Stimulated activated CD4-positive, alpha-beta T cell treated with anti-CD3 and anti-CD28 coated beads, Interleukin-1b, Interleukin-23, amount 100 ng/mL, for 4 hours (primary cell): ENCODE results near the gene TRUB2.
A peak's percentile ranks its signal among the peaks of the same experiment; 100 is the strongest.
"Not testable (repeated sequence)": the region's sequence is repeated elsewhere in the genome, so short reads cannot be mapped to it uniquely, and the experiment has no call there.

Experiments used
- DNase-seq, 2 donors: peaks; one replicate each; pipeline ENCODE4 v3.0.0-alpha.2; 2020; ENCODE audit warnings: low read depth in 2 of 2

Gene TRUB2

DNA sequence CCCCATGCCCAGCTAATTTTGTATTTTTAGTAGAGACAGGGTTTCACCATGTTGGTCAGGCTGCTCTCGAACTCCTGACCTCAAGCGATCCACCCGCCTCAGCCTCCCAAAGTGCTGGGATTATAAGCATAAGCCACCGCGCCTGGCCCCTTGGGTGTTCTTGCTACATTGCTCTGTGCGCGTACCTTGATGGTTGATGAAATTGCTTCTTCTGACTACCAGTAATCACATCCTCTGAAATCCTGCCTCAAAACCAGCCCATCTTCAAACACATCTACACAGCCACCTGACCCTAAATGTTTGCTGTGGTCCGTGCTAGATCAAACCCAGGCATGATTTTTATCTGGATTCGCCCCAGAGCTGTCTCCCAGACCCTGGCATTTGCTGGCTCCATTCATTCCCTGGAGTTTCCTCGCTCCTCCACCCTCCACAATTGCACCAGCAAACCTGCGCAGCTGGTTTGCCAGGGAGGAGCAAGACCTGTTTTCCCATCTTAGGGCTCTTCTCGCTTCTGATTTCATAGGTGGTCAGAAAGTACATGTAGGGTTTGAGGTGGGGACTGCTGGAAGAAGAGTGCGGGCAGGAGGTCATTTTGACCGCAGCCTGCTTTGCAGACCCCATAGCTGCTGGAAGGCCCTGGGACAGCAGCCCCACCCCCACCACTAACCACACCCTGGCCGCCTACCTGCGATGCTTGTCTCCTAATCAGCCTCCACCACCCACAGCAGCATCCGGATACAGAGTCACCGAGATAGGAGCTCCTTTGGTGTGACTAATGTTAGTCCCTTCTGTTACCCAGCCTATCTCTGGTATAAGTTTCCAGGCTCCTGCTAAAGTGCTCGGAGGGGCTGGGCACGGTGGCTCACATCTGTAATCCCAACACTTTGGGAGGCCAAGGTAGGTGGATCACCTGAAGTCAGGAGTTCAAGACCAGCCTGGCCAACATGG is 23.4 kb downstream of the TRUB2 start:
- no peak for DNase-seq

DNA sequence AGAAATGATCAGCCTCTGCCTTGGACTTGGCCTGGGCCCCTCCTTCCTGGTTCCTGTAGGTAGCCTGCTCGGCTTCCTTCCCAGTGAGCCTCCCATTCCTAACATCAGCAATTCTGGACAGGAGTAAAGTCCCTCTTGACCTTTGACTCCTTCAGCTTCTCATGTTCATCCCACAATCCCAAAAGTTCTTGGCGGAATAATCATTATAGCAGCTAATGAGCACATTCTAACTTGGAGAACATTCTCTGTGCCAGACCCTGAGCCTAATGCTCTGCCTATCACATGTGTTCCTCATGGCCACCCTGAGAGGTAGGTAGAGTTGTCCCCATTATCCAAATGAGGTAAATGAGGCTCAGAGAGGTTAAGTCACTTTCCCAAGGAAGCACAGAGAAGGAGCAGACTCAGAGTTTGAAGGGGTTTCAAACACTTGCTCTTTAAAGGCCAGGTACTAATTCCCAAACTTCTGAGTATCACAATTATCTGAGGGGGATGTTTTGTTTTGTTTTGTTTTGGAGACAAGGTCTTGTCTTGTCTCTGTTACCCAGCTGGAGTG is 24.9 kb downstream of the TRUB2 start:
- DNase-seq: no peak

DNA sequence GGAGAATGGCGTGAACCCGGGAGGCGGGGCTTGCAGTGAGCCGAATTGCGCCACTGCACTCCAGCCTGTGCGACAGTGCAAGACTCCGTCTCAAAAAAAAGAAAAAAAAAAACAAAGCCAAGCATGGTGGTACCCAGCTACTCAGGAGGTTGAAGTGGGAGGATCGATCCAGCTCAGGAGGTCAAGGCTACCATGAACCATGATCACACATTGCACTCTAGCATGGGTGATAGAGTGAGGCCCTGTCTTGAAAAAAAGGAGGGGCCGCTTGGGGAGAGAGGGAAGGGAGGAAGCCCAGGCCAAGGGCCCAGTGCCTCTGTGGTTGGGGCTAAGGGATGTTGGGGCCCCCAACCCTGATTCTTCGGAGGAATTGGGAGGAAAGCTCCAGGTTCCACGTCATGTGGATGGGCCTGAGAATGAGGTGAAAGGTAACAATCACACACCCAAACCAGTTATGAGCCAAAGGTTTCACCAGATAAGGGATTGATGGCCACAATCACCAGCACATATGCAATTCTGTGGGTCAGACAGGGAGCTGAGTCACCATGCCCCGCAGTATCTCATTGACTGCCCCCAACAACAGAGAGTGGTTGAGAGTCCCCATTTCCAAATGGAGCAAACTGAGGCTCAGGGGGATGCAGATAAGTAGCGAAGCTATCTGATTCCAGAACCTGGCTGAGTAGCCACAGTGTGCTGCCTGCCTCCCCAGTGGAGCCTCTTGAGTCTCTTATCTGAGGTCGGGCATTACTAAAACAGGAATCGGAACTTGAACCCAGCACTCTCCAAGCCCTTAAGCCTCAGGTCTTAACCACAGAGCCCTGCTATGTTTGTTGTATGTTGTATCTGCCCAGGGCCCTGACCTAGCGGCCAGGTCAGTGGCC is 25.7 kb downstream of the TRUB2 start:
- DNase-seq: no peak

DNA sequence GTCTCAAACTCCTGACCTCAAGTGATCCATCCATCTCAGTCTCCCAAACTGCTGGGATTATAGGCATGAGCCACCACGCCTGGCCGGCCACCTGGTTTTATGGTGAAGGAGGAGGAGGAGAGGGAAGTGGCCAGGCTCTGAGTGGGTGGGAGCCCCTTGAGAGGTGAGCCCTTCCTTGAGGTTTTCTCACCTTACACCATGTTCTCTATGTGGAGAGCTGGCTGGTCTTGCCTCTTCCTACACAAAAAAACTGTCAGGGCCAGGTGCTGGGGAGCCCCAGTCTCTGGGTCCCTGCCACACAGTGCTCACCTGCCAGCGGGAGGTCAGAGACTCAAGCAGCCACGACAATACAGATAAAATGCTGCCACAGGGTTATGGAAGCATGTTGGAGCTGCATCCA is 28.1 kb downstream of the TRUB2 start:
- DNase-seq: no peak

DNA sequence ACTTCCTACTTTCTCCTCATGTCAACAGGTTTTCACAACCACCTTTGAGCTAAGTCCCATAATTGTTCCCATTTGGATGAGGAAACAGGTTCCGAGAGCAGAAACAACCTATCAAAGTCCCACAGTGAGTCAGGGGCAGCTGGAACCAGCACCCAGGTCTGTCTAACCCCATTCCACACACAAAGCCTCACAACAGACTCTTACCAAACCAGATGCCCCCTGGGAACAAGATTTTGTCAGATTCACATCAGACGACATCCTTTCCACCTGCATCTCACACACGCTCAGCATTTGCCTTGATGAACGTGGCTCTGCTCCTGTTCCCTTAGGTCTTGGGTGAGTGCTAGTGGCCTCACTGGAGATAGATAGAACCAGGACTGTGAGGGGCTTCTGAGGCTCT is 29.2 kb downstream of the TRUB2 start:
- DNase-seq: no peak

DNA sequence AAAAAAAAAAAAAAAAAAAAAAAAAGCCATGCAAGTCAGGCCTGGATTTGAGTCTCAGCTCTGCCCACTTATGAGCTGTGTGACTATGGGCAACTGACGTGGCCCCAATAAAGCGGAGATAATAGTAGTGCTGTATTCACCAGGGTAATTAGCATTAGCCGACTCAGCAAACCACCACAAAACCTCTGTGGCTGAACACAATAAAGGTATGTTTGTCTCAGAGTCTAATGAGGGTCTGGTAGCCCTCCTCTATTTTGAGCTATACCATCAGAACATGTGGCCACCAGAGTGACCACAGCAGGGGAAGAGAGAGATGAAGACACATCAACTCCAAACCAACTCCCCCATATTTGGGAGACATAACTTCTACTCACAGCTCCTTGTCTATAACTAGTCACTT is 30.2 kb downstream of the TRUB2 start:
- no peak for DNase-seq

DNA sequence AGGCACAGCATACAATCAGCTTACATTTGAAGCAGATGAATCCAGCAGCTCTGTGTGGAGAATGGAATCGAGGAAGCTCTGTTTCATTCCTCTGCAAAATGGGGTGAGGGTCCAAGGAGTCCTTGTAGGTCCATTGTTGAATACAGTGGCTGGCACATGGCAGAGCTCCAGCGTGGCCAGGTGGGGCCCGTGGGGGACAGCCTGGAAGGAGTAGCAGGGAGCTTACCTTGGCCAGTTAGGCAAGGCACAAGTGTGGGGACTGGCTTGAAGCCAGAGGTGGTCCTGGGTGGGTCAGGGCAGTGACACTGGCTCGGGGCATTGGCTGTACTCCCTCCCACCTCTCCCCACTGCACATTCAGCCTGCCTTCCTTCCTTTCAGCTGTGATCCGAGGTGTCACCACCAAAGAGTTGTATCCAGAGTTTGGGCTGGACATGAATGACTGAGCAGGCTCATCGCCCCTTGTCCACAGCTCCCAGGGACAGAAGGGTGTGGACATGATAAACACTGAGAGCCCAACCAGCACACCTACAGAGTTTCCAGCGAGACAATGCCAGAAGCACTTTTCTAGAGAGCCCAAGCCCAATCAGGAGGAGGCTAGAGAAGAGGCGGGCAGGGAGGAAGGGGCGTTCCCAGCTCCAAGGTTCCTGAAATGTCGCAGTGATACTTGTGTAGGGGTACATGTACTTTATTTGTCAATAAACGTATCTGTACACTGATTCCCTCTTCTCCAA is 33.8 kb downstream of the TRUB2 start:
- DNase-seq: no peak

DNA sequence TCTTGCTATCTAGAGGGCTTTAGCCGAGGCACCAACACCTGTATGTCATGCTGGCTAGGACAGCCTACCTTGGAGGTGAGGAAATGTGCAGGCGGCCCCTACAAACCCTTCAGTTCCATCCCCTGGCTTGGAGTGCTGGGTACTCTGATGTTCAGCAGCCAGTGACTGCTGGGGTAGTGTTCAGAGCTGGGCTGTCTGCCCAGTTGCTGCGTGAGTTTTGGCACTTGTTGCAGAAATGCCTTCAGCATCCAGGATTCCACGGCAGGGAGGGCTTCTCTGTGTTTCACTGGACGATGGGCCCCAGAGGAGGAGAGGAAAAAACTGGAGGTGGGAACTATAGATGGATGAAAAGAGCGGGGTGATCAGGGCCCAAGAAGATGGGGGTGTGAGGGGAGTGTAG is 35.8 kb downstream of the TRUB2 start:
- DNase-seq: no peak

DNA sequence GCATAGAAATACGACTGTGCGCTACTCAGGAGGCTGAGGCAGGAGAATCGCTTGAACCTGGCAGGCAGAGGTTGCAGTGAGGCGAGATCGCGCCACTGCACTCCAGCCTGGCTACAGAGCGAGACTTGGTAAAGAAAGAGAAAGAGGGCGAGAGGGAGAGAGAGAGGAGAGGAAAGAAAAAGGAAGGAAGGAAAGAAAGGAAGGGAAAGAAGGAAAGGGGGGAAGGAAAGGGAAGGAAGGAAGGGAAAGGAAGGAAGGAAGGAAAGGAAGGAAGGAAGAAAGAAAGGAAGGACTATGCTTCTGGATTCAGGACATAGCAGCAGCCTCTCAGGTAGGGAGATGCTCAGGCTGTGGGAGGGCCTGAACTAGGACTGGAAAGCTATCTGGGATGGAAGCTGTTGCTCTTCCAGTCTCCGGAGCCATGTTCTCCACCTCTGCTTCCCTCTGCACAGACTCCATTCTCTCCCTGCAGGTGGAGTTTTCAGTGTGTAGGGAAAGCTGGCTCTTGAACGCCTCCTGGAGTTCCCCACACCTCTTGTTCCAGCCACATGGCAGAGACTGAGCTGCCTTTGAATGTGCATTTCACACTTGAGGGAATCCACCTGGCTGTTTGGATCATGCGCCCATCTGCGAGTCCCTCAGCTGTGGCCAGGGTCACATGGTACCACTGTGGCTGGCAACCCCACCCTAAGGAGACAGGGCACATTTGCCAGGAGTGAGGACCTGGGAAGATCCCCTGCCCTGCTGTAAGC is 37.0 kb downstream of the TRUB2 start:
- no peak for DNase-seq

DNA sequence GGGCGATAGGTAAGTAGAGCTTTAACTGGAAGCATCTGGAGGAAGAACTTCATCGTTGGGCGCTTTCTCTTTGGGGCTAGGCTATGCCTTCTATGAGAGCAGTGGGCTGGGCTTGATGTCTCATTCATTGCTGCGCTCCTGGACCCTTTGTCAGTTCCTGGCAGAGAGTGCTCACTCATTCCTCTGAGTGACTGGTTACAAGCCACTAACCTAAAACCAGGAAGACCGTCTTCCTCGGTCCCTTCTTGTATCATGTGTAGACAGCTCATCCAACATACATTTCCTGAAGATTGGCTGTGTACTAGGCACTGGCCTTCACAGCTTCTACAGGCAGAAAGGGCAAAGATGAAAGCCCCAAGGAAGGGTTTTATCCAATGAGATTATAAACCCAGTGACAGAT is 39.7 kb downstream of the TRUB2 start:
- no peak for DNase-seq

DNA sequence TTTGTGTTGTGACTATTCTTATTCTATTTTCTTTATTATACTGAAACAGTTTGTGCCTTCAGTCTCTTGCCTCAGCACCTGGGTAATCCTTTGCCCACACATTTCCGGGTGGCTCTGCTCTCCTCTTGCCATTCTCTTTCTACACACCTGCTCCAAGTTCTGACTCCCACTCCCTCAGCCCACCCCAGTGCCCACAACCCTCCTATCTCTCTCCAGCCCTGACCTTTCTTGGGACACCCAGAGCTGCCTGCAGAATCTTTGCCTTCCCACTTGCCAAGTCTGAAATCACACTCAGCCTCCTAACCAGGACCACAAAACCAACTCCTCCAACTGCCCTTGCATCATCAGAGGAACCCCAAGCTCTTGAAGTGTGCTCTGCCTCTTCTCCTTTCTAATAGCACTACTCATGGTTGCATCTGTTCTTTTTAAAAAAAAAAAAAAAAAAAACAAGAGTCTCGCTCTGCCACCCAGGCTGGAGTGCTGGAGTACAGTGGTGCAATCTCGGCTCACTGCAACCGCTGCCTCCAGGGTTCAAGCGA is 42.1 kb downstream of the TRUB2 start:
- no peak for DNase-seq

DNA sequence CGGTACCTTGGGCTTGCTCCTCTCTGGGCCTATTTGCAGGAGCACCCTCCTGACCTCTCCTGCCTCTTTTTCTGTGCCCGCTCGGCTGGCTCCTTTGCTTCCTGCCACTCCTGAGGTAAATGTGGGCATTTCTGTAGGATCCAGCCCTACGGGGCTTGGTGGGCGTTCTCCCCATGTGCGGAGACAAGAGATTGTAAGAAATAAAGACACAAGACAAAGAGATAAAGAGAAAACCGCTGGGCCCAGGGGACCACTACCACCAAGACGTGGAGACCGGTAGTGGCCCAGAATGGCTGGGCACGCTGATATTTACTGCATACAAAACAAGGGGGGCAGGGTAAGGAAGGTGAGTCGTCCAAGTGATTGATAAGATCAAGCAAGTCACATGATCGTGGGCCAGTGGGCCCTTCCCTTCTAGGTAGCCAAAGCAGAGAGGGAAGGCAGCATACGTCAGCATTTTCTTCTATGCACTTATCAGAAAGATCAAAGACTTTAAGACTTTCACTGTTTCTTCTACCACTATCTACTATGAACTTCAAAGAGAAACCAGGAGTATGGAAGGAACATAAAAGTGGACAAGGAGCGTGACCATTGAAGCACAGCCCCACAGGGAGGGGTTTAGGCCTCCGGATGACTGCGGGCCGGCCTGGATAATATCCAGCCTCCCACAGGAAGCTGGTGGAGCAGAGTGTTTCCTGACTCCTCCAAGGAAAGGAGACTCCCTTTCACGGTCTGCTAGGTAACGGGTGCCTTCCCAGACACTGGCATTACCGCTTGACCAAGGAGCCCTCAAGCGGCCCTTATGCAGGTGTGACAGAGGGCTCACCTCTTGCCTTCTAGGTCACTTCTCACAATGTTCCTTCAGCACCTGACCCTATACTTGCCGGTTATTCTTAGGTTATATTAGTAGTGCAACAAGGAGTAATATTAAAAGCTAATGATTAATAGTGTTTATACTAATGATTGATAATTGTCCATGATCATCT is 42.9 kb downstream of the TRUB2 start:
- DNase-seq: not testable (repeated sequence)

DNA sequence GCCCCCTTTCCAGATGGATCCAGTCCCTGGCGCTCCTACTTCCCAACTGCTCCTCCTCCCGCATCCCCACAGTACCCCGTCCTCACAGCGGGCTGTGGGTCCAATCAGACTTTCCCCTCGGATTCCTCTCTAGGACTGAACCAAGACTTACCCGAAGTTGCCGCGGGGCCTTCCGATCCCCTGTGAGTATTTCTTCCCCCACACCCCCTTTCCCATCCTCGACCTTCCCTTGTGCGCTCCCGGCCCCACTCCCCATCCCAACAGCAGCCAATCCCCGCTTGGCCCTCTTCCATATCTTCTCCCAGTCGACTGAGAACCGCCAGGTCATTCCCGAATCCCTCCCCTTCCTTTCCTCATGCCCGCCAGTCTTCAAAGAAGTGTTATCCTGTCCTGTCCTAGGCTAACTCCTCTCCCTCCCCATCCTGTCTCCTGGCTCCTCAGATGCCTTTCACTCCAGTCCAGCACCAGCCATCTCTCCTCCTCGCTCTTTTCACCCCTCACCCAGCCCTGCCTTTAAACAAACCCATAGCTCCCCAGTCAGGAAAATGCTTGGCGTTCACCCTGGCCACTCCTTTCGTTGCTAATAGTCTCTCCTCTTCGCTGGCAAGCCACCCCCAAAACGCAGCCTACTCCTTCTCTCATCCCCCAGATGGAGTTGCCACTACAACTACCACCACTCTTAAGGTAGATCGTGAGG is 45.5 kb downstream of the TRUB2 start:
- no peak for DNase-seq

DNA sequence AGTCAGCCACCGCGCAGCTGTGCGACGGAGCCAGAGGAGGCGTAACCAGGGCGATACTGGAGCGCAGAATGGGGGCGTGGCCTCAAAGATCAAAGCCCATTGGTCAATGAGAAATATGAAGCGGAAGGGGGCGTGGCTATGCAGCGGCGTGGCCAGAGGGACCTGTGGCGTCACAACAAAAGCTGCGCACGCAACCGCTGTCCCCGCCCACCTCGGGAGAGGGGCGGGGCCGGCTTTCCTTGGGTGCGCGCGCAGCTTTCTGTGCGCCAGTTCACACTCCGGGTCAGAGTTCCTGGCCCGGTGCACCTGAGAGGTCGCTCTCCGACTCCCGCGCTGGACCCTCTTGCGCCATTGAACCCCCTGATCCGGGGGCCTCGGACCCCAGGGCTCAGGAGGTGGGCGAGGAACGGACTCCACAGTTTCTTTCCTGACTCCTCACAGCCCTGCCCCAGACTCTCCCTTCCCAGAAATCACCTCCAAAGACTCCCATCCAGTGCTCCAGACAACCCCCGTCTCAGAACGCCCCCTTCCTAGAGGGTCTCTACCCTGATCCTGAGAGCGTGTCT is 46.2 kb downstream of the TRUB2 start, which contains the start of gene SWI5:
Gene SWI5 (plus strand): TSS at position 269 of the 566 bp plus-strand sequence.
- peak; percentile 99 to 100 for DNase-seq

DNA sequence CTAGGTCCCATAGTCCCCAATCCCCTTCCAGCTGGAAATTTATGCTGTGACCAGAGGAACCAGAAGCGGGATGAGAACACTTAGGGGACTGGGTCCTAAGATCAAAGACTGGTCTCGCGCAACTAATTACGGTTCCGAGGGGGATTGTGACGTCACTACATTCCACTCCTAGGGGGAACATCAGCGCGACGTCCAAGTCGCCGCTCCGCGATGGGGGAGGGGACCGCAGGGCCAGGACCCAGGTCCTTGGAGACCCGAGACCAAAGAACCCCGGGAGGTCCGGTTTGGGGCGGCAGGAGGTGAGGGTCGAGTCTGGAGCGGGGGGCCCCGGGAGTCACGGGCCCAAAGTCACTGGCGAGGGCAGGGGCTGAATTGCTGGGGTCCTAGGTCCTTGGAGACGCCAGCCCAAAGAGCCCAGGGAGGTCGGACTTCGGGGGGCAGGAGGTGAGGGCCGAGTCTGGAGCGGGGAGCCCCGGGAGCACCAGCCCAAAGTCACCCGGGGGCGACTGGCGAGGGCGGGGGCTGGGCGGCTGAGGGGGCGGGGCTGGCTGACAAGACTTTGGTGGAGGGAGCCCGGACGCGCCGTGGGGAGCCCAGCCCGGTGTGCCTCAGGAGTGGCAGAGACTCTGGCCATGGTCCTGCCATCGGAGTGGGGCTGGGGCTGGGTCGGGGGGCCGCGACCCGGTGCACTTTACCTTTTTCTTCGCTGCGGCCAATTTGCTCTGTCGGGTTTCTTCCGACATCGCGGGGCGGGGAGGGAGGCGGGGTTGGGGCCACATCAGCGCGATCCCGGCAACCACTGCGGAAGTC is 46.8 kb downstream of the TRUB2 start, which contains the start of gene GOLGA2:
Gene GOLGA2 (minus strand): TSS at position 810 of the 810 bp plus-strand sequence. CDS start 31 bp downstream, at position 779.
- DNase-seq: no peak

DNA sequence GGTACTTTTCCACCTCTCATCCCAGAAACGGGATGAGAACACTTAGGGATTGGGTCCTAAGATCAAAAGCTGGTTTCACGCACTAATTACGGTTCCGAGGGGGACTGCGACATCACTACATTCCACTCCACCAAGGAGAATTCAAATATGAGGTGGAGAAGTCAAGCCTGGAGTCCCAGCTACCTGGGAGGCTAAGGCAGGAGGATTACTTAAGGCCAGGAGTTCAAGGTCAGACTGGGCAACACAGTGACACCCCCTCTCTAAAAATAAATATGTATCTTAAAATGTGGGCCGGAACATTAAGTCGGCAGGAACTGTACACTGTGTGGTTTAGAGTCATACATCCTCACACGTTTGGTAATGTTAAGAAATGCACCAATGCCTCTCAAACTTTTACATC is 48.0 kb downstream of the TRUB2 start:
- no peak for DNase-seq

DNA sequence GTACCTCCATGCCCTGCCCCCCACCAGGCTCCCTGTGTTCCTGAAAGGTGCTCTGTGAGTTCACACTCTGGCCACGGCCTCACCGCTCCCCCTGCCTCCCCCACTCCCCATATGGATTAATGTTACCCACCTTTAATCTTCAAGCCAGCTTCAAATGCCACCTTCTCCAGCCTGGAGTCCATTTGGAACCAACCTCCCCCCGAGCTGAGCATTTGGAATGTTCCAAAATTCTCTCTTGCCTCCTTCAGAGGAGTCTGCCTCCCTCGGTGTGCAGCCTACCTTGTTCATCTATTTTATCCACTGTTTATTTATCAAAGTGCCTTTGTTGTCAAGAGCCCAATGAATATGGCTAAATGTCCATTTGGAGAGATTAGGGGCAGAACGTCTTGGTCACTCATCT is 50.7 kb downstream of the TRUB2 start:
- no peak for DNase-seq
